Left renal cortex interstitium (tissue), 4 donors: ENCODE measurements around the gene VAC14. TPM values are rescaled to one million over a fixed set of nuclear protein-coding genes. Genes with fewer than 3 reads are reported as not detected.

Experiments
- DNase-seq, 4 donors: peaks; one replicate each; pipeline ENCODE4 v3.0.0-alpha.2; 2013; ENCODE audit warnings: low read depth in 4 of 4, low spot score in 2 of 4, missing footprints in 1 of 4
- polyA plus RNA-seq, 4 donors: library from polyadenylated mRNA; unstranded; fragments of 120-200 nt; gene quantifications; one replicate each; pipeline ENCODE4 v1.2.1, GENCODE V29; 2013; ENCODE audit not compliant: insufficient read length in 4 of 4

The VAC14 gene
- polyA plus RNA-seq, 4 donors = 38.8 to 48.3 (median 40.7) TPM

GRCh38 chr16:70696952-70697593 lies 103.9 kb downstream of the VAC14 start:
- DNase-seq = no peak

GRCh38 chr16:70696355-70696754 lies 104.6 kb downstream of the VAC14 start:
- no peak for DNase-seq

- DNase-seq = no peak
Measured at GRCh38 chr16:70695331-70696070, 105.5 kb downstream of the VAC14 start.

- no peak for DNase-seq
Measured at GRCh38 chr16:70694868-70695218, 106.1 kb downstream of the VAC14 start.

GRCh38 chr16:70694088-70694867 lies 106.7 kb downstream of the VAC14 start:
- DNase-seq = no peak

GRCh38 chr16:70692873-70693671 lies 107.9 kb downstream of the VAC14 start:
- no peak for DNase-seq

- no peak for DNase-seq
Measured at GRCh38 chr16:70692130-70692872, 108.7 kb downstream of the VAC14 start.

GRCh38 chr16:70691223-70692129 lies 109.5 kb downstream of the VAC14 start:
- DNase-seq = no peak

- DNase-seq = no peak
Measured at GRCh38 chr16:70689970-70690891, 110.7 kb downstream of the VAC14 start.

- no peak for DNase-seq
Measured at GRCh38 chr16:70689035-70689969, 111.7 kb downstream of the VAC14 start.

GRCh38 chr16:70688246-70688742 lies 112.7 kb downstream of the VAC14 start:
- no peak for DNase-seq

- DNase-seq = no peak
Measured at GRCh38 chr16:70687671-70688245, 113.2 kb downstream of the VAC14 start.

- no peak for DNase-seq
Measured at GRCh38 chr16:70687102-70687511, 113.9 kb downstream of the VAC14 start.

- no peak for DNase-seq
Measured at GRCh38 chr16:70686376-70687101, 114.4 kb downstream of the VAC14 start.

- peak in 3 of 4 donors; percentile 72 to 81 (median 76) for DNase-seq
Measured at GRCh38 chr16:70685938-70686375, 115.0 kb downstream of the VAC14 start, which contains the start of gene MTSS2. Gene MTSS2 (minus strand): TSS chr16:70686053. CDS start chr16:70685791, 262 bp downstream.
